Mononuclear cell (primary cell): ENCODE measurements around the gene SLC30A5. TPM values are rescaled to one million over a fixed set of nuclear protein-coding genes. Genes with fewer than 3 reads are reported as not detected.
A peak's percentile ranks its signal among the peaks of the same experiment; 100 is the strongest.
"Not testable (repeated sequence)": the region's sequence is repeated elsewhere in the genome, so short reads cannot be mapped to it uniquely, and the experiment has no call there.

Source experiments
- H3K27me3 ChIP-seq: 2 replicates; pipeline ENCODE4 v1.6.0; 2011; ENCODE audit warnings: low read length, control low read depth; ENCODE audit not compliant: insufficient read depth
- H3K4me1 ChIP-seq: 2 replicates; pipeline ENCODE4 v1.5.1; 2011; ENCODE audit warnings: mild to moderate bottlenecking, low read length, control low read depth; ENCODE audit not compliant: insufficient read depth
- H3K4me3 ChIP-seq: 2 replicates; pipeline ENCODE4 v1.5.1; 2011; ENCODE audit warnings: mild to moderate bottlenecking, low read length, moderate library complexity
- H3K9me3 ChIP-seq: 2 replicates; pipeline ENCODE4 v1.5.1; 2011; ENCODE audit warnings: low read depth, mild to moderate bottlenecking, control low read depth, low read length
- total RNA-seq: library from RNA; depleted of rRNA; stranded (reverse); fragments of >200 nt; gene quantifications from one replicate; pipeline ENCODE4 v1.2.3, GENCODE V29; 2012

Gene SLC30A5
- total RNA-seq, 1 donor, result 21.1 TPM

- not testable (repeated sequence) for H3K9me3 ChIP-seq, H3K4me3 ChIP-seq, H3K4me1 ChIP-seq, H3K27me3 ChIP-seq
Measured at GRCh38 chr5:69137208-69137607, 43.4 kb downstream of the SLC30A5 start.

GRCh38 chr5:69137807-69138206 lies 44.0 kb downstream of the SLC30A5 start:
- H3K4me1 ChIP-seq, result no peaks in the 10 kb centered on the region
- H3K4me3 ChIP-seq, result no peak overlapping the region
- H3K27me3 ChIP-seq, result no peaks in the 10 kb centered on the region
- no peaks in the 10 kb centered on the region for H3K9me3 ChIP-seq

GRCh38 chr5:69138766-69139165 lies 45.0 kb downstream of the SLC30A5 start:
- H3K4me1 ChIP-seq, result no peaks in the 10 kb centered on the region
- H3K27me3 ChIP-seq, result no peaks in the 10 kb centered on the region
- no peaks in the 10 kb centered on the region for H3K9me3 ChIP-seq
- no peak overlapping the region for H3K4me3 ChIP-seq

GRCh38 chr5:69140239-69140638 lies 46.4 kb downstream of the SLC30A5 start:
- not testable (repeated sequence) for H3K27me3 ChIP-seq, H3K4me1 ChIP-seq, H3K4me3 ChIP-seq, H3K9me3 ChIP-seq

- no peaks in the 10 kb centered on the region for H3K9me3 ChIP-seq
- no peaks in the 10 kb centered on the region for H3K27me3 ChIP-seq
Measured at GRCh38 chr5:69140827-69141226, 47.0 kb downstream of the SLC30A5 start.

GRCh38 chr5:69148576-69148975 lies 54.8 kb downstream of the SLC30A5 start:
- H3K4me3 ChIP-seq, H3K4me1 ChIP-seq, H3K27me3 ChIP-seq, H3K9me3 ChIP-seq: not testable (repeated sequence)

More at GRCh38 chr5:69140827-69141226, 47.0 kb downstream of the SLC30A5 start:
- no peak overlapping the region for H3K4me3 ChIP-seq
- H3K4me1 ChIP-seq, result no peaks in the 10 kb centered on the region

- Histone ChIP-seq H3K27me3 (no peaks in the 10 kb centered on the region), H3K9me3 (no peaks in the 10 kb centered on the region), H3K4me1 (no peaks in the 10 kb centered on the region), H3K4me3 (no peak overlapping the region)
Measured at GRCh38 chr5:69148981-69149675, 55.3 kb downstream of the SLC30A5 start.

GRCh38 chr5:69149676-69150010 lies 55.8 kb downstream of the SLC30A5 start:
- no peaks in the 10 kb centered on the region for H3K27me3 ChIP-seq
- H3K4me1 ChIP-seq, result no peaks in the 10 kb centered on the region
- no peaks in the 10 kb centered on the region for H3K9me3 ChIP-seq
- no peak overlapping the region for H3K4me3 ChIP-seq

- Histone ChIP-seq H3K4me3 (no peak overlapping the region), H3K9me3 (no peaks in the 10 kb centered on the region), H3K27me3 (no peaks in the 10 kb centered on the region), H3K4me1 (no peaks in the 10 kb centered on the region)
Measured at GRCh38 chr5:69152731-69153130, 58.9 kb downstream of the SLC30A5 start.

GRCh38 chr5:69156456-69156855 lies 62.6 kb downstream of the SLC30A5 start:
- no peak overlapping the region for H3K4me3 ChIP-seq
- H3K9me3 ChIP-seq, result no peaks in the 10 kb centered on the region
- H3K27me3 ChIP-seq, result no peaks in the 10 kb centered on the region
- H3K4me1 ChIP-seq, result no peaks in the 10 kb centered on the region

GRCh38 chr5:69158039-69158438 lies 64.2 kb downstream of the SLC30A5 start:
- no peaks in the 10 kb centered on the region for H3K27me3 ChIP-seq
- no peaks in the 10 kb centered on the region for H3K9me3 ChIP-seq
- H3K4me3 ChIP-seq, result no peak overlapping the region
- no peaks in the 10 kb centered on the region for H3K4me1 ChIP-seq

- H3K9me3 ChIP-seq, result no peaks in the 10 kb centered on the region
- no peak overlapping the region for H3K4me3 ChIP-seq
- no peaks in the 10 kb centered on the region for H3K27me3 ChIP-seq
- H3K4me1 ChIP-seq, result no peaks in the 10 kb centered on the region
Measured at GRCh38 chr5:69160651-69161050, 66.8 kb downstream of the SLC30A5 start.

GRCh38 chr5:69166686-69167492 lies 73.1 kb downstream of the SLC30A5 start, which contains the start of gene CCNB1:
TSS of gene CCNB1 (plus strand) at chr5:69167150. CDS start at chr5:69167263, 113 bp downstream.
- Histone ChIP-seq H3K27me3 (no peaks in the 10 kb centered on the region), H3K4me3 (peak within 1 kb of the TSS; percentile 66), H3K4me1 (peaks cover 19% of the 10 kb centered on the region), H3K9me3 (no peaks in the 10 kb centered on the region)

GRCh38 chr5:69167493-69167855 lies 73.7 kb downstream of the SLC30A5 start:
- no peaks in the 10 kb centered on the region for H3K27me3 ChIP-seq
- H3K4me3 ChIP-seq, result peak overlapping the region; percentile 66
- peaks cover 19% of the 10 kb centered on the region for H3K4me1 ChIP-seq
- H3K9me3 ChIP-seq, result no peaks in the 10 kb centered on the region

GRCh38 chr5:69167929-69168328 lies 74.1 kb downstream of the SLC30A5 start:
- no peaks in the 10 kb centered on the region for H3K9me3 ChIP-seq
- no peaks in the 10 kb centered on the region for H3K27me3 ChIP-seq
- H3K4me1 ChIP-seq, result peaks cover 19% of the 10 kb centered on the region
- H3K4me3 ChIP-seq, result peak overlapping the region; percentile 66

- no peak overlapping the region for H3K4me3 ChIP-seq
- H3K9me3 ChIP-seq, result no peaks in the 10 kb centered on the region
- H3K27me3 ChIP-seq, result no peaks in the 10 kb centered on the region
- H3K4me1 ChIP-seq, result peaks cover 19% of the 10 kb centered on the region
Measured at GRCh38 chr5:69170495-69170894, 76.7 kb downstream of the SLC30A5 start.
